ENCODE data around the gene MARCHF3.
"Not testable (repeated sequence)": the region's sequence is repeated elsewhere in the genome, so short reads cannot be mapped to it uniquely, and the experiment has no call there.

Gene MARCHF3

DNA sequence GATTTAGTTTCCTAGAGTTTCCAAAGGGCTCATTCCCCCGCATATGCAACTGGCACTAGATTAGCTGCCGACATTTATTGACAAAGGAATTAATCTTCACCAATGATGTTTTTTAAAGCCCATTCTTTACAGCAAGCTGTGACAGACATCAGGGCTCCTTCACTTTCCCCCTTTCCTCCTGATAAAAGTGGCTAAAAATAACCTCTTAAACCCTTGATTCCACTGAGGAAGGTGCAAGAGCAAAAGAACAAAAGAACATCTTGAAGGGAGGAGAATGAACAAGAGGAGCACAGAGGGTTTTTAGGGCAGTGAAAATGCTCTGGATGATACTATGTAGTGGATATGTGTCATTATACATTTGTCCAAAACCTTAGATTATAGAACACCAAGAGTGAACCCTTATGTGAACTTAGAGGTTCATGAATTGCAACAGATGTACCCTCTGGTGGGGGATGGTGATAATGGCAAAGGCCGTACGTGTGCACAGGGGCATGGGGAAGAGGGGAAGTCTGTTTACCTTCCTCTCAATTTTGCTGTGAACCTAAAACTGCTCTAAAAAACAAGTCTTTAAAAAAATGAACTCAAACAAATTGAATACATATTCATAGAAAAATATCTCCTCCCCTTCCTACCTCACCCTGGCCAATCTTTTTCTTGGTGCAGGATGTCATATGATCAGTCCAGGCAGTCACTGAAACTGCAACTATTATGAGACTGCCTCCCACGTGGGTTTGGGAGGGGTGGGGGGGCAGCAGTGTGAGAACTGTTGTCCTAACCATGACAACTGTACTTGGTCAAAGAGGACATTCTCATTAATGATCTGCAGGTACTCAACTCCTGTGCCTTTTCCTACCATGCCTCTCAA, 83.0 kb downstream of the MARCHF3 start:
- no peak for DNase-seq

GRCh38 chr5:126942908-126943307, 87.5 kb downstream of the MARCHF3 start:
- DNase-seq: not testable (repeated sequence)

GRCh38 chr5:126941403-126941802, 89.0 kb downstream of the MARCHF3 start:
- DNase-seq: no peak

- DNase-seq: no peak
Observed at GRCh38 chr5:126939887-126940286, 90.5 kb downstream of the MARCHF3 start.

GRCh38 chr5:126938466-126938865, 91.9 kb downstream of the MARCHF3 start:
- no peak for DNase-seq

GRCh38 chr5:126937771-126938170, 92.6 kb downstream of the MARCHF3 start:
- DNase-seq: no peak

DNA sequence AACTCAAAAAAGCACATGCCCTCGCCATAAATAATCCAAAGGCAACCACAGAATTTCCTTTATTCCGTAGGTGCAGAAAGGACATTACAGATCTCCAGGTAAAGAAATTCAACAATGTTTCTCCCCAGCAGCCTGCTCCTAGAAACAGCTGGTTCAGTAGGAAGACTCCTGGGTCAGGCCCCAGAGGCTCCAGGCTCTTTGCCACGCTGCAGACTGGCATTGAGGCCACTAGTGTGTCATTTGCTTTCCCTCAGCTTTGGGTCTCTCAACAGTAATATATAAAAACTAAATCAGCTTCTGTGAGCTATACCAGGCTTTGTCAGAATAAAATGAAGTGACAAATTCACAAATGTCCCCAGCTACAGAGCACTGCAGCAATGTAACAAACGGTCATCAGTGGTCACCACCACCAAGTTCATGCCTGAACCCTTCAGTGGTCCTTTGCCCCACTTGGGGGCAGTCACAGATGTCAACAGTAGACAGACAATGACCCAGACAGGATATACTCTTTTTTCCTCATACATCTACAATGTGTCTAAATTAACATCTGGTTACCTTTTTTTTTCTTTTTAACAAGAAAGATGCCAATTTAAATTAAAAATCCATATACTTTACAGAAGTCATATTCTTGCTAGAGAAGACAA, 93.5 kb downstream of the MARCHF3 start:
- no peak for DNase-seq

DNA sequence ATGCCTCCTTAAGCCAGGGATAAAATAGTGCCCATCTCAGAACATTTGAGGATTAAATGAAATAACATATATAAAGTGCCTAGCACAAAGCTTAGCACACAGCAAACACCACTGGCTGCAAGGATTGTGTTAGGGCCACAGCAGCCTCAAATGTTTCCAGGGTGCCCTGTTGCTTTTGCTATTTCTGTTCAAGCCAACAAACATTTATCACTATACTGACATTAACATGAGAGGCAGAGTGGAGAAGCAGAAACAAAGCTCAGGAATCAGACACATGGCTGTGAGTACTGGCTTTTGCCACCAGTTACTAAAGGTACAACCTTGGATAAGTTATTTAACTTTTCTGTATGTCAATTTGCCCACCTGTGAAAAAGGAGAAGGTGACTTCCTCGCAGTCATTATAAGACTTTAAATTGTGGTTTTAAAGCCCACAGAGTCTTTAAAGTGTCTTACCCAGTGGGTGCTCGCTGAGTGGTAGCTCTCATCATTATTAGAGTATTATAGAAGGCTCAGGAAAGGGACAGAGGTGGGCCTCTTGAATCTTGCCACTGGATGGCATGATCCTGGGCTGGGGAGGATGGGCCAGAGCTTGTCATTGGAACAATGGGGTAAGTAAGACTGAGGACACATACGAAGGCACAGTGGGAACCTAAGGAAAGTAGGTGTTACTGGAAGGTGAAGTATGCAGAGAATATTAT, 98.2 kb downstream of the MARCHF3 start:
- no peak for DNase-seq

GRCh38 chr5:126928041-126928440, 102.3 kb downstream of the MARCHF3 start:
- no peak for DNase-seq

GRCh38 chr5:126927429-126927828, 102.9 kb downstream of the MARCHF3 start:
- no peak for DNase-seq

GRCh38 chr5:126926187-126926586, 104.2 kb downstream of the MARCHF3 start:
- DNase-seq: no peak

DNA sequence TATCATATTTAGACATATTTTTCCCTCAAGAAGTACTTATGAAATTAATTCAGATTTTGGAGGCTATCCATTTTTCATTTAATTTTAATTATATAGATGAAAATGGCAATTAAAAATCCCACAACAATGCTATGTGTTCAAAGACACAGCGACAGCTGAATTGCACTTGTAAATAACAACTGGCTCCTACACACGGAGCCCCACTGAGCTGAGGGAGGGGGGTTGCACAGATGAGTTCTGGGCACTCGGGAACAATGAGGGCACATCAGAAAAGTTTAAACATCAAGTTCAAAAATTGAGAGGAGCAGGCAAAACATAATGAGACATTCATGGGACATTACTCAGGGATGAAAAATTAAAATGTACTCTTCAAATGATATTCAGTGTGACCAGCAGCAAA, 104.9 kb downstream of the MARCHF3 start:
- no peak for DNase-seq

DNA sequence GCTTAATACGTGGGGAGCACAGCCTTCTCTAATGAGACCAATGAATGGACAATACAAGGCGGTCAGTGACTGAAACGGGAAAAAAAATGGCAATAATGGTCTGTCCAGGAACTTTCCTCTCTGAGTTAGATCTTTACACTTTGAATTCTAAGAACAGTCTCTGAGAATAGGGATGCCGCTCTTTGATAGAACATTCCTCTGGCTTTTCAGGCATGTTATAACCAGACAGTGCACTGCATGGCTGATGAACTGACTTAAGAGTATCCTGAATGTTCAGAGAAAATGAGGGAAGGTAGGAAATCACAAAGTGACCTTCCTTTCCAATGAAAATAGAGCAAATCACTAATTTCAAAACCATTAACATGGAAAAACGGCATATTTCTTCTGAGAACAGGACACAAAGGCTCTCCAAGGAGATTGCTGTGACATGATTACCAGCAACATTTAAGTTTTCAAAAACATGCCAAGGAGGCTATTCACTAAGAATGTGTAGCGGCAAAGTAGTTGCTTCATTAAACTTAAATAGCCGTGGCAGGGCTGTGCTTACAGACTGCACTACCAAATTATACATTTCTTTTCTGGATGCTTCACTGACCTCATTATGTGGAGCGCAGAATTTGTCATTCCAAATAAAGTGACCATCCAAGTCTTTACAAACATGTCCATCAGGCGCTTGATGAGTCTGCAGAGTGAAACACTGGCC, 105.9 kb downstream of the MARCHF3 start:
- no peak for DNase-seq

GRCh38 chr5:126921241-126922091, 108.9 kb downstream of the MARCHF3 start:
- no peak for DNase-seq

GRCh38 chr5:126920291-126920690, 110.1 kb downstream of the MARCHF3 start:
- no peak for DNase-seq

- no peak for DNase-seq
Observed at GRCh38 chr5:126919566-126919965, 110.8 kb downstream of the MARCHF3 start.

- no peak for DNase-seq
Observed at GRCh38 chr5:126918615-126918957, 111.8 kb downstream of the MARCHF3 start.

DNA sequence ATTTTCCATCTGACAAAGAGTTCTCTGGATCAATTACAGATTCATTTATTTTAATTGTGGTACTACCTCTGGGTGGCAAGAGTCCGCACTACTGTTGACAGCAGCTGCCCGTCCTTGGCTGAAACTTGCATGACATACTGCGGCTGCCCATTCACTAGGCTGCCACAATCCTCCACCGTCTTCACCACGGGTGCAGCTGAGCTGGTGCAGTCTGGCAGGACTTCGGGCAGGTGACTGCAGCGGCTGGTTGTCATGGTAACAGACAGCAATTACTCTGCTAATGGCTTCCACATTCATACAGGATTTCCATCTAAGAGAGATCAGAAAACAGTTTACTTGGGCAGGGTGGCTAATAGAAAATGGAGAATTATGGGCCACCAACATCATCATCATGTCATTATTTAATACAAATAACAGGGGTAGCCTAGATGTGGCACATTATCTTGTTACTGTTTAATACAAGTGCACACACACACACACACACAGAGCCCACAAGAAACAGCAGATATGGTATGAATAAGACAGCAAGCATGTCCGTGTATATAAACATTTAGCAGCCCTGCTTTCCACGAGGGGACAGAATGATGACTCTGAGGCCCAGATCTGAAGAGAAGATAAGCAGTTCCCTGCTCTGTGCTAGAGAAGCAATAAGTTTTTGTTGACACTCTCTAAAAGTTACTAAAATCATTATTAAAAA, 112.3 kb downstream of the MARCHF3 start:
- DNase-seq: peak; percentile 97

- no peak for DNase-seq
Observed at GRCh38 chr5:126915496-126915895, 114.9 kb downstream of the MARCHF3 start.

- no peak for DNase-seq
Observed at GRCh38 chr5:126914801-126915436, 115.4 kb downstream of the MARCHF3 start.

DNA sequence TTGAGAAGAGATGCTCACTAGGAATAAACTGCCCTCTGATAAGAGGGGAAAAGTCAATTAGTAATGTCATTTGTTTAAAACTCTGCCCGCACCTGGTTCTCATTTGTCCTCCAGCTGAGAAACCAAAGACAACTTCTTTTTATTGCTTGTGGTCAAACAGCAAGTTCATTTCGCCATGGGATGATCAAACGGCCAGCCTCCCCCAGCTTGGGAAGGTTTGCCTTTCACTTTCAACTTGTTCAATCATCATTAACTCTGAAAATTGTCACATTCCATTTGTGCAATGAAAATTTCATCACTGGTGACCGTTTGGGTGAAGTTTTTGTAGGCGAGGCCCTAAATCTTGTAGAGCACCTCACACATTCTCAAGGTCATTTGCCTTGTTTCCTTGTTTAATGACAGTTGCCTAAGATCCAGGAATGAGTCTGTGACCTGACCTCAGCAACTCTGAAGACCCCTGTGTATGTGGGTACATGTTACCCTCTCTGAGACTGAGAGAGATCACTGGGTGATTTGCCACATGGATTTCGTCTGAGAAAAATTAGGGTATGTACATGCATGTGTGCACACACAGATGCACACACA, 117.7 kb downstream of the MARCHF3 start:
- no peak for DNase-seq
